WTC11 (cell line): ENCODE measurements around the gene C2CD4A. TPM values are rescaled to one million over a fixed set of nuclear protein-coding genes. Genes with fewer than 3 reads are reported as not detected.

Source experiments
- ATAC-seq: fragments of 200-7000 bp; cut with Tn5 transposase; 2 replicates; pipeline ENCODE4 v1.10.0; 2021; ENCODE audit warnings: mild to moderate bottlenecking, moderate library complexity
- CTCF ChIA-PET: fragments of 300-600 bp; sonication (Branson Sonifier 250); formaldehyde crosslinking; loops from one replicate; lab custom pipeline; 2021; ENCODE audit warnings: antibody characterized with exemption; lab: Charles Lee
- POLR2A ChIA-PET: fragments of 350-600 bp; sonication (Branson Sonifier 250); formaldehyde crosslinking; loops from one replicate; lab custom pipeline; 2021; ENCODE audit warnings: antibody characterized with exemption; lab: Charles Lee
- DNase-seq: peaks from one replicate; pipeline ENCODE4 v3.0.0; 2021; ENCODE audit warnings: low spot score
- H3K27ac Mint-ChIP-seq: 2 replicates; pipeline ENCODE4 v1.8.0; 2021; ENCODE audit warnings: mixed read lengths
- H3K27me3 Mint-ChIP-seq: 2 replicates; pipeline ENCODE4 v1.8.0; 2021; ENCODE audit warnings: low read depth, mild to moderate bottlenecking, moderate library complexity, mixed read lengths
- H3K36me3 Mint-ChIP-seq: 2 replicates; pipeline ENCODE4 v1.8.0; 2021; ENCODE audit warnings: mixed read lengths
- H3K4me1 Mint-ChIP-seq: 2 replicates; pipeline ENCODE4 v1.8.0; 2022; ENCODE audit warnings: mixed read lengths
- H3K4me3 Mint-ChIP-seq: 2 replicates; pipeline ENCODE4 v1.8.0; 2021; ENCODE audit warnings: mild to moderate bottlenecking, moderate library complexity, mixed read lengths
- H3K9me3 Mint-ChIP-seq: 2 replicates; pipeline ENCODE4 v1.8.0; 2021; ENCODE audit warnings: mixed read lengths
- CREB1 ChIP-seq: sonication (generic); formaldehyde crosslinking; IDR thresholded peaks from 2 replicates; pipeline ENCODE4 v1.8.0; 2023; ENCODE audit warnings: mild to moderate bottlenecking, missing genetic modification reagents
- E2F5 ChIP-seq: sonication (generic); formaldehyde crosslinking; IDR thresholded peaks from 2 replicates; pipeline ENCODE4 v1.8.1; 2022; ENCODE audit warnings: mild to moderate bottlenecking, moderate library complexity, missing genetic modification reagents
- FOXK1 ChIP-seq: sonication (generic); formaldehyde crosslinking; IDR thresholded peaks from 2 replicates; pipeline ENCODE4 v1.8.0; 2022; ENCODE audit warnings: mild to moderate bottlenecking, moderate library complexity, missing genetic modification reagents
- GABPB1 ChIP-seq: sonication (generic); formaldehyde crosslinking; IDR thresholded peaks from 2 replicates; pipeline ENCODE4 v1.8.1; 2023; ENCODE audit warnings: mild to moderate bottlenecking, missing genetic modification reagents
- MAX ChIP-seq: sonication (generic); formaldehyde crosslinking; IDR thresholded peaks from 2 replicates; pipeline ENCODE4 v1.8.0; 2022; ENCODE audit warnings: mild to moderate bottlenecking, missing genetic modification reagents
- RELA ChIP-seq: sonication (generic); formaldehyde crosslinking; IDR thresholded peaks from 2 replicates; pipeline ENCODE4 v1.8.1; 2022; ENCODE audit warnings: missing genetic modification reagents, mild to moderate bottlenecking, borderline replicate concordance
- RORB ChIP-seq: fragments of 250-450 bp; sonication (Bioruptor Pico); IDR thresholded peaks from 2 replicates; pipeline ENCODE4 v1.9.0; 2021; ENCODE audit warnings: mild to moderate bottlenecking
- SMAD3 ChIP-seq: sonication (generic); formaldehyde crosslinking; IDR thresholded peaks from 2 replicates; pipeline ENCODE4 v1.8.0; 2022; ENCODE audit warnings: missing genetic modification reagents, mild to moderate bottlenecking, borderline replicate concordance
- SP1 ChIP-seq: sonication (generic); formaldehyde crosslinking; conservative IDR thresholded peaks from 2 replicates; pipeline ENCODE4 v1.8.1; 2022; ENCODE audit warnings: missing genetic modification reagents
- TEAD4 ChIP-seq: sonication (generic); formaldehyde crosslinking; IDR thresholded peaks from 2 replicates; pipeline ENCODE4 v1.8.0; 2022; ENCODE audit warnings: mild to moderate bottlenecking, missing genetic modification reagents
- ZNF281 ChIP-seq: sonication (generic); formaldehyde crosslinking; IDR thresholded peaks from 2 replicates; pipeline ENCODE4 v1.8.0; 2023; ENCODE audit warnings: mild to moderate bottlenecking, missing genetic modification reagents
- ZNF396 ChIP-seq: fragments of 250-450 bp; sonication (Bioruptor Pico); IDR thresholded peaks from 2 replicates; pipeline ENCODE4 v1.8.0; 2021; ENCODE audit warnings: mild to moderate bottlenecking, moderate library complexity, borderline replicate concordance
- ZSCAN18 ChIP-seq: fragments of 250-450 bp; sonication (Bioruptor Pico); IDR thresholded peaks from 2 replicates; pipeline ENCODE4 v2.1.2; 2022; ENCODE audit warnings: mild to moderate bottlenecking, moderate library complexity
- total RNA-seq: library from RNA; stranded (reverse); gene quantifications from 3 replicates; pipeline ENCODE4 v1.2.3, GENCODE V29; 2021
- TF ChIP-seq, protein P1 (sequence below): fragments of 250-450 bp; sonication (Bioruptor Pico); IDR thresholded peaks from 2 replicates; pipeline ENCODE4 v1.9.0; 2021; ENCODE audit warnings: moderate library complexity, mild to moderate bottlenecking, inconsistent platforms, borderline replicate concordance
- TF ChIP-seq, protein P2 (sequence below): sonication (generic); formaldehyde crosslinking; IDR thresholded peaks from 2 replicates; pipeline ENCODE4 v1.8.1; 2023; ENCODE audit warnings: mild to moderate bottlenecking, moderate library complexity, missing genetic modification reagents
- TF ChIP-seq, protein P3 (sequence below): sonication (generic); formaldehyde crosslinking; IDR thresholded peaks from 2 replicates; pipeline ENCODE4 v1.8.1; 2022; ENCODE audit warnings: low read depth, mild to moderate bottlenecking, moderate library complexity, missing genetic modification reagents, borderline replicate concordance
- TF ChIP-seq, protein P4 (sequence below): sonication (generic); formaldehyde crosslinking; conservative IDR thresholded peaks from 2 replicates; pipeline ENCODE4 v1.8.1; 2023; ENCODE audit warnings: mild to moderate bottlenecking, low read depth, missing genetic modification reagents, moderate library complexity

Gene C2CD4A
- total RNA-seq, 1 experiment from 2014 or later, result 0.42 TPM

GRCh38 chr15:62060113-62060895 lies 6.5 kb upstream of the C2CD4A start, which contains the start of gene VPS13C (continued):
- TF ChIP-seq, protein P1, sequence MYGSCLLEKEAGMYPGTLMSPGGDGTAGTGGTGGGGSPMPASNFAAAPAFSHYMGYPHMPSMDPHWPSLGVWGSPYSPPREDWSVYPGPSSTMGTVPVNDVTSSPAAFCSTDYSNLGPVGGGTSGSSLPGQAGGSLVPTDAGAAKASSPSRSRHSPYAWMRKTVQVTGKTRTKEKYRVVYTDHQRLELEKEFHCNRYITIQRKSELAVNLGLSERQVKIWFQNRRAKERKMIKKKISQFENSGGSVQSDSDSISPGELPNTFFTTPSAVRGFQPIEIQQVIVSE (CRISPR knock-in tag), result no peak
- TF ChIP-seq, protein P2, sequence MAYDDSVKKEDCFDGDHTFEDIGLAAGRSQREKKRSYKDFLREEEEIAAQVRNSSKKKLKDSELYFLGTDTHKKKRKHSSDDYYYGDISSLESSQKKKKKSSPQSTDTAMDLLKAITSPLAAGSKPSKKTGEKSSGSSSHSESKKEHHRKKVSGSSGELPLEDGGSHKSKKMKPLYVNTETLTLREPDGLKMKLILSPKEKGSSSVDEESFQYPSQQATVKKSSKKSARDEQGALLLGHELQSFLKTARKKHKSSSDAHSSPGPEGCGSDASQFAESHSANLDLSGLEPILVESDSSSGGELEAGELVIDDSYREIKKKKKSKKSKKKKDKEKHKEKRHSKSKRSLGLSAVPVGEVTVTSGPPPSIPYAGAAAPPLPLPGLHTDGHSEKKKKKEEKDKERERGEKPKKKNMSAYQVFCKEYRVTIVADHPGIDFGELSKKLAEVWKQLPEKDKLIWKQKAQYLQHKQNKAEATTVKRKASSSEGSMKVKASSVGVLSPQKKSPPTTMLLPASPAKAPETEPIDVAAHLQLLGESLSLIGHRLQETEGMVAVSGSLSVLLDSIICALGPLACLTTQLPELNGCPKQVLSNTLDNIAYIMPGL, result peak; percentile 91; the same call in 1 of the 2 replicates
- TF ChIP-seq, protein P3, sequence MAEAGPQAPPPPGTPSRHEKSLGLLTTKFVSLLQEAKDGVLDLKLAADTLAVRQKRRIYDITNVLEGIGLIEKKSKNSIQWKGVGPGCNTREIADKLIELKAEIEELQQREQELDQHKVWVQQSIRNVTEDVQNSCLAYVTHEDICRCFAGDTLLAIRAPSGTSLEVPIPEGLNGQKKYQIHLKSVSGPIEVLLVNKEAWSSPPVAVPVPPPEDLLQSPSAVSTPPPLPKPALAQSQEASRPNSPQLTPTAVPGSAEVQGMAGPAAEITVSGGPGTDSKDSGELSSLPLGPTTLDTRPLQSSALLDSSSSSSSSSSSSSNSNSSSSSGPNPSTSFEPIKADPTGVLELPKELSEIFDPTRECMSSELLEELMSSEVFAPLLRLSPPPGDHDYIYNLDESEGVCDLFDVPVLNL, result no peak

GRCh38 chr15:62060896-62061280 lies 5.9 kb upstream of the C2CD4A start:
- DNase-seq (no peak), ATAC-seq (no peak)
- ChIA-PET CTCF (interaction anchor here (0.9 to 3.1 kb wide), 13 partner anchors 8 to 293 kb away, joined by 3 to 9 read pairs (median 4); partner anchors contain the start of gene C2CD4B), POLR2A (no interaction called here)
- peaks cover 10% of the 10 kb centered on the region for H3K4me1 Mint-ChIP-seq
- H3K36me3 Mint-ChIP-seq, result no peaks in the 10 kb centered on the region
- peaks cover 47% of the 10 kb centered on the region for H3K27me3 Mint-ChIP-seq
- H3K4me3 Mint-ChIP-seq, result peak overlapping the region; percentile 89
- TF ChIP-seq SMAD3 (CRISPR knock-in tag) (no peak), ZSCAN18 (no peak), TEAD4 (CRISPR knock-in tag) (no peak), FOXK1 (CRISPR knock-in tag) (no peak), E2F5 (CRISPR knock-in tag) (no peak), RELA (CRISPR knock-in tag) (no peak), MAX (CRISPR knock-in tag) (no peak), ZNF396 (CRISPR knock-in tag) (no peak), SP1 (no peak), ZNF281 (CRISPR knock-in tag) (no peak), GABPB1 (CRISPR knock-in tag) (no peak), RORB (CRISPR knock-in tag) (no peak), CREB1 (CRISPR knock-in tag) (no peak)
- TF ChIP-seq, protein P1 (CRISPR knock-in tag), result no peak
- TF ChIP-seq, protein P4, sequence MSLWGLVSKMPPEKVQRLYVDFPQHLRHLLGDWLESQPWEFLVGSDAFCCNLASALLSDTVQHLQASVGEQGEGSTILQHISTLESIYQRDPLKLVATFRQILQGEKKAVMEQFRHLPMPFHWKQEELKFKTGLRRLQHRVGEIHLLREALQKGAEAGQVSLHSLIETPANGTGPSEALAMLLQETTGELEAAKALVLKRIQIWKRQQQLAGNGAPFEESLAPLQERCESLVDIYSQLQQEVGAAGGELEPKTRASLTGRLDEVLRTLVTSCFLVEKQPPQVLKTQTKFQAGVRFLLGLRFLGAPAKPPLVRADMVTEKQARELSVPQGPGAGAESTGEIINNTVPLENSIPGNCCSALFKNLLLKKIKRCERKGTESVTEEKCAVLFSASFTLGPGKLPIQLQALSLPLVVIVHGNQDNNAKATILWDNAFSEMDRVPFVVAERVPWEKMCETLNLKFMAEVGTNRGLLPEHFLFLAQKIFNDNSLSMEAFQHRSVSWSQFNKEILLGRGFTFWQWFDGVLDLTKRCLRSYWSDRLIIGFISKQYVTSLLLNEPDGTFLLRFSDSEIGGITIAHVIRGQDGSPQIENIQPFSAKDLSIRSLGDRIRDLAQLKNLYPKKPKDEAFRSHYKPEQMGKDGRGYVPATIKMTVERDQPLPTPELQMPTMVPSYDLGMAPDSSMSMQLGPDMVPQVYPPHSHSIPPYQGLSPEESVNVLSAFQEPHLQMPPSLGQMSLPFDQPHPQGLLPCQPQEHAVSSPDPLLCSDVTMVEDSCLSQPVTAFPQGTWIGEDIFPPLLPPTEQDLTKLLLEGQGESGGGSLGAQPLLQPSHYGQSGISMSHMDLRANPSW (CRISPR knock-in tag), result no peak
- H3K27ac Mint-ChIP-seq, result peak overlapping the region; percentile 74; the same call in 1 of the 2 replicates
- H3K9me3 Mint-ChIP-seq, result no peaks in the 10 kb centered on the region
